ENCODE data around the gene MAPKAPK2.

MAPKAPK2 gene

DNA sequence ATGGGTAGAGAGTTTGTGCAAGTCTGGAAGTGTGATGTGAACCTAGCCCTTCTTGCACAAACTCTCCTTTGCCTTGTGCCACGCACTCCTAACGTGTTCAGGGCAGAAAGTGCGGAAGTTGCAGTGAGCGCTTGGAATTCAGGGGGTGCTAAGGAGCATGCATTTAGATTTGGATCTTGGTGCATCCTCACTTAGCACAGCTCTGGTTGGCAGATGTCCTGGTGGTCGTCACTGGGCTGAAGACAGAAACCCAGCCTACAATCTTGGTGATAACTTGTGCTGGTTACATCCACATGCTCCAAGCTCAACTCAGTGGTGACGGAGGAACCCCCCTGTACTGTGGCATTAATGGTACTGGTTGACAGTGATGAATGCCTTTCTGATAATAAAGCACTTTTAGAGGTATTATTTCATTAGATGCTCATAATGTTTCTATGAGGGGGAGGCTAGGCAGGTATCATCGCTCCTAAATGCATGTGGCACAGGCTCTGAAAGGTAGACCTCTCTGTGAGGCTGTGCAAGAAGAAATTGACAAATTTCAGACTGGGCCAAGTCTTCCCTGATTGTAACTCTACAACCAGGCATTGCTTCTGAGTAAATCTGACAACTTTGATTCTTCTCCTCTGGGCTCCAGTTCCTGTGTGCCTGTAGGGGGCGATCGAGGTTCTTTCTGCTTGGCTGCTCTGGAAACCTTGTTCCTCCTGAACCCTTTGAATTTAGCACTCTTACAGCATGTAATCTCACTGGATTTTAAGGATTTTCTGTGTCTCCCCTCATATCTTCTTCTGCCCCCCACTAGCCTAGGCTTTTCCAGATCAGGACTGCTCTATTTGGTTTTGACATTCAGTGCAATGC lies 40.6 kb downstream of the MAPKAPK2 start:
- H3K9me3 Mint-ChIP-seq (ENCODE audit: low read depth) = no peaks in the 10 kb centered on the region
- no peak overlapping the region for H3K4me3 Mint-ChIP-seq
- no peaks in the 10 kb centered on the region for H3K27me3 Mint-ChIP-seq
- H3K27ac Mint-ChIP-seq = no peak overlapping the region
- H3K4me1 Mint-ChIP-seq (ENCODE audit: low read depth) = peaks cover 42% of the 10 kb centered on the region
- peaks cover 2% of the 10 kb centered on the region for H3K36me3 Mint-ChIP-seq

DNA sequence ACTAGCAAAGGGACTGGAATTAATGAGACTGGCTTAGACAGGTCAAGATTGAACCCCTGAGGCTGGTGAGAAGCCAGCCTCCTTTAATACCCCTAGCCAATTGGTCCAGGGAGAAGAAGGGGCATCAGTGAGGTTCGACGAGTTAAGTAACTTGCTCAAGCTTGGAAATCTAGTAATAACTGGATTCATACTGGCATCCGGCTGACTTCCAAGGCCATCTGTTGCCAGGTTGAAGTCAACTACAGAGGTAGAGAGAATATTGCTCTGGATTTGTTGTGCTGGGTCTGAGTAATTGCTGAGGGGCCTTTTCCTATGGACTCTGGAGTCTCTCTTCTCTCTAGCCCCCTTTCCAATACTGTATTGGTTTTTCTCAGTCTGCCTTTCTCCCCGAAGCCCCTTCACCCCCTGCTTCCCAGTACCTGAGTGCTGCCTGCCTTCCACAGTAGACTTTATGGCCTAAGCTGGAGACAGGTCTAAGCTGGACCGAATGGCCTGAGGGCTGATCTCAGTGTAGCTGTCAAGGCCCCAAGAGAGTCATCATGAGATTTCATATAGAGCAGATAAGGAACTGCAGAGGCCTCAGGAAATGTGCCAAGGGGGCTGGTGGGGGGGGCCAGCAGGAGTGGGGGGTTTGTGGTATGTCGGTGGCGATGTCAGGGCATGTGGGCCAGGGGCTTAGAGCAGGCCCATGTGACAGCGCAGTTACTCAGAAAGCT lies 43.4 kb downstream of the MAPKAPK2 start:
- H3K9me3 Mint-ChIP-seq (ENCODE audit: low read depth) = no peaks in the 10 kb centered on the region
- H3K36me3 Mint-ChIP-seq = peaks cover 4% of the 10 kb centered on the region
- no peaks in the 10 kb centered on the region for H3K27me3 Mint-ChIP-seq

DNA sequence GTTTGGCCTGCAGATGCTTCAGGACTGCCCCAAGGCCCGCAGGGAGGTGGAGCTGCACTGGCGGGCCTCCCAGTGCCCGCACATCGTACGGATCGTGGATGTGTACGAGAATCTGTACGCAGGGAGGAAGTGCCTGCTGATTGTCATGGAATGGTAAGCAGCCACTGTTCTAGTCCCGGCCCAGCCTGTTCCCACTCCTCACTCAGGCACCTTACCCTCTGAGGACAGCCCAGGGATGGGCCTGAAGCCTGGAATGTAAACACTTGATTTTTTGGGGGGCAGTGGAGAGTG lies 43.9 kb downstream of the MAPKAPK2 start:
- Mint-ChIP-seq H3K4me1 (ENCODE audit: low read depth) (peaks cover 31% of the 10 kb centered on the region), H3K9me3 (ENCODE audit: low read depth) (no peaks in the 10 kb centered on the region), H3K4me3 (no peak overlapping the region), H3K27ac (no peak overlapping the region), H3K36me3 (peaks cover 4% of the 10 kb centered on the region), H3K27me3 (no peaks in the 10 kb centered on the region)

More for the DNA sequence above, 43.4 kb downstream of the MAPKAPK2 start:
- Mint-ChIP-seq H3K4me3 (no peak overlapping the region), H3K27ac (peak overlapping the region; percentile 41), H3K4me1 (ENCODE audit: low read depth) (peaks cover 33% of the 10 kb centered on the region)

- no peaks in the 10 kb centered on the region for H3K27me3 Mint-ChIP-seq
- H3K27ac Mint-ChIP-seq = no peak overlapping the region
- H3K36me3 Mint-ChIP-seq = peaks cover 4% of the 10 kb centered on the region
- peaks cover 30% of the 10 kb centered on the region for H3K4me1 Mint-ChIP-seq (ENCODE audit: low read depth)
- no peak overlapping the region for H3K4me3 Mint-ChIP-seq
- H3K9me3 Mint-ChIP-seq (ENCODE audit: low read depth) = no peaks in the 10 kb centered on the region
Measured at GRCh38 chr1:206729050-206729449, 44.3 kb downstream of the MAPKAPK2 start.

DNA sequence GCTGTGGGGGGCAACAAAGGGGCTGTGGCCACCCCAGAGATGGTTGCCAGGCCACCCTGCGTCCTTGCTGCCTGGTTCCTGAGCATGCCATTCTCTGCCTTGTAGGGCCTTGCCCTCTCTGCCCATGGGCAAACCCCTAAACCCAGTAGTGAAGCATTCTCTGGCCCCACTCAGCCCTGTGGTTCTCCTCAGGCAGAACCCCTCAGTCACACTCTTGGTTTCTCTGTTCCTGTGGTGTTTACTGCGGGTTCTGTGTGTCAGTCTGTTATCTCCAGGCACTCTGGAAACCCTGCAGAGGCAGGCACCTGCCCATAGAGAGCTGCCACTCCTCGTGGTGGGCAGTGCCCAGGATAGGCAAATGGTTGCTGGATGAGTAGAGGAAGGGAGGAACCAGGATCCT lies 44.8 kb downstream of the MAPKAPK2 start:
- Mint-ChIP-seq H3K27ac (no peak overlapping the region), H3K27me3 (no peaks in the 10 kb centered on the region), H3K36me3 (peaks cover 4% of the 10 kb centered on the region), H3K4me3 (no peak overlapping the region), H3K9me3 (ENCODE audit: low read depth) (no peaks in the 10 kb centered on the region), H3K4me1 (ENCODE audit: low read depth) (peaks cover 28% of the 10 kb centered on the region)

GRCh38 chr1:206732508-206732907 lies 47.8 kb downstream of the MAPKAPK2 start:
- Mint-ChIP-seq H3K27ac (peak overlapping the region; percentile 4), H3K36me3 (peaks cover 6% of the 10 kb centered on the region), H3K9me3 (ENCODE audit: low read depth) (no peaks in the 10 kb centered on the region), H3K4me3 (no peak overlapping the region), H3K27me3 (no peaks in the 10 kb centered on the region), H3K4me1 (ENCODE audit: low read depth) (peaks cover 33% of the 10 kb centered on the region)

DNA sequence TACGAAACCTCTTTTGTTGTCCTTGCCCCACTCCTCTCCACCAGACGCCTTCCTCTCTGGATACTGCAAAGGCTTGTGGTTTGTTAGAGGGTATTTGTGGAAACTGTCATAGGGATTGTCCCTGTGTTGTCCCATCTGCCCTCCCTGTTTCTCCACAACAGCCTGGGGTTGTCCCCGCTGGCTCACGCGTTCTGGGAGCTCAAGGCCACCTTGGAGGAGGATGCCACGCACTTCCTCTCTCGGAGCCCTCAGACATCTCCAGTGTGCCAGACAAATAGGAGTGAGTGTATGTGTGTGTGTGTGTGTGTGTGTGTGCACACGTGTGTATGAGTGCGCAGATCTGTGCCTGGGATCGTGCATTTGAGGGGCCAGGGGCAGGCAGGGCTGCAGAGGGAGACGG lies 48.3 kb downstream of the MAPKAPK2 start:
- H3K27ac Mint-ChIP-seq = peak overlapping the region; percentile 4

DNA sequence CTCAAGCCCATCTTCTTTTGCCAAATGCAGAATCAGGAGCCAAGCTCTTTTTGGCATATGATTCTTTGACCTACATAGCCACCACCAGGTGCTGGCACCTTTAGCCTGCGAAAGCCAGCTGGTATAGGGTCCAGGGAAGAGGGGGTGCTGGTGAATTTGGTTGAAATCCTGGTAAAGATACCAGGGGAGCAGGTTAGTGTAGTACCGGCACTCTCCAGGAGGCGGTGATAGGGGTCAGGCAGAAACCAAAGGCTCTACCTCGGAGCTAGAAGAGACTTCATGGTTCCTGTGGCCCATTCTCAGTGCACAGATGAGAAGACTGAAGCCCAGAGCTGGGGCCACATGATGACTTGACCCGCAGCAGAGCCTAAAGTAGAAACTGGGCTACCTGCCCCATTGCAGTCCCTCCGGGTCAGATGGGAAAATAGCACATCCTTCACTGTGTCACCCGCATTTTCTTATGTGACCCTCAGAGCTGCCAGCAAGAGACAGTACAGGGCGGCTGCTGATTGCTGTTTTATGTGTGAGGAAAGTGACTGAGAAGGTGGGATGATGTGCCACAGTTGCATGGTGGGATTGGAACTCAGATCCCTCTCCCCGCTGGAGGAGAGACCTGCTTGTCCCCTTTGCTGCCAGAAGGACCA lies 49.9 kb downstream of the MAPKAPK2 start:
- Mint-ChIP-seq H3K27me3 (no peaks in the 10 kb centered on the region), H3K4me3 (no peak overlapping the region), H3K36me3 (peaks cover 6% of the 10 kb centered on the region), H3K4me1 (ENCODE audit: low read depth) (peaks cover 53% of the 10 kb centered on the region), H3K9me3 (ENCODE audit: low read depth) (no peaks in the 10 kb centered on the region), H3K27ac (no peak overlapping the region)

More for the DNA sequence above, 48.3 kb downstream of the MAPKAPK2 start:
- Mint-ChIP-seq H3K4me1 (ENCODE audit: low read depth) (peaks cover 38% of the 10 kb centered on the region), H3K9me3 (ENCODE audit: low read depth) (no peaks in the 10 kb centered on the region), H3K36me3 (peaks cover 6% of the 10 kb centered on the region), H3K27me3 (no peaks in the 10 kb centered on the region), H3K4me3 (no peak overlapping the region)

- Mint-ChIP-seq H3K27ac (no peak overlapping the region), H3K4me1 (ENCODE audit: low read depth) (peaks cover 62% of the 10 kb centered on the region), H3K9me3 (ENCODE audit: low read depth) (no peaks in the 10 kb centered on the region), H3K27me3 (no peaks in the 10 kb centered on the region), H3K4me3 (no peak overlapping the region), H3K36me3 (peaks cover 4% of the 10 kb centered on the region)
Measured at GRCh38 chr1:206735553-206736031, 50.9 kb downstream of the MAPKAPK2 start.

DNA sequence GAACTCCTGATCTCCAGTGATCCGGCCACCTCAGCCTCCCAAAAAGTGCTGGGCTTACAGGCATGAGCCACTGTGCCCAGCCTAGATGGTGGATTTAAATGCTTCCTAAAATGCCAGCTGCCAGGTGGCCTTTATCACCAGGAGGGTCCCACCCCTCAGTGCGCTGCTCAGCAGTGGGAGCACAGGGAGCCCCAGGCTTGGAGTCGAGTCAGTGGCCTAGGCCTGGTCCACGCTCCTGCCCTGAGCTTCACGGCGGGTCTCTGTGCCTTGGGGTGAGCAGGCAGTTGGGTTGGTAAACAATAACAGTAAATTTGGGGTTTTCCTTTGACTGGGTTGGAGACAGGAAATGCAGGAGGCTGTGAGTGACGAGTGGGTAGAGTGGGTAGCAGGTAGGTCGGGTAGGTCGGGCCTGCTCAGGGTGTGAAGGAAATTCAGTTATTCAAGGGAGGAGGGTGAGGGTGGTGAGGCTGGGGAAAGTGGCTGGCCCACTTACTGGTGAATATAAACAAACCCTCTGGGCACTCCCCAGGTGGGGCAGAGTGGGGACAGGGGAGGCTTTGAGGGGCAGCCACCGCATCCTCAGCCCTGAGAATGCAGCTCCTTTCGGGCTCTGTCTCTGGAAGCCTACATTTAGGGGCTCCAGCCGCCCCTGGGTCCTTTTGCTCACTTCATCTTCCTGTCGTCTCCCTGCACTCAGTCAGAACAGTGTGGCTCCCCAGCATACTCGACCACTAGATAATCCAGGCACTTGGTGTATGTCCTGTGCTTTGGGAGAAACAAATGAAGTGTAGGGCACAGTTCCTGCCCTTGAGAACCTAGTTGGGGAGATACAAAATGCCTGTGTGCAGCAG lies 52.4 kb downstream of the MAPKAPK2 start:
- peaks cover 4% of the 10 kb centered on the region for H3K36me3 Mint-ChIP-seq
- peak overlapping the region; percentile 82 for H3K27ac Mint-ChIP-seq
- no peaks in the 10 kb centered on the region for H3K27me3 Mint-ChIP-seq
- peak overlapping the region; percentile 49 for H3K4me3 Mint-ChIP-seq
- peaks cover 70% of the 10 kb centered on the region for H3K4me1 Mint-ChIP-seq (ENCODE audit: low read depth)
- H3K9me3 Mint-ChIP-seq (ENCODE audit: low read depth) = no peaks in the 10 kb centered on the region

DNA sequence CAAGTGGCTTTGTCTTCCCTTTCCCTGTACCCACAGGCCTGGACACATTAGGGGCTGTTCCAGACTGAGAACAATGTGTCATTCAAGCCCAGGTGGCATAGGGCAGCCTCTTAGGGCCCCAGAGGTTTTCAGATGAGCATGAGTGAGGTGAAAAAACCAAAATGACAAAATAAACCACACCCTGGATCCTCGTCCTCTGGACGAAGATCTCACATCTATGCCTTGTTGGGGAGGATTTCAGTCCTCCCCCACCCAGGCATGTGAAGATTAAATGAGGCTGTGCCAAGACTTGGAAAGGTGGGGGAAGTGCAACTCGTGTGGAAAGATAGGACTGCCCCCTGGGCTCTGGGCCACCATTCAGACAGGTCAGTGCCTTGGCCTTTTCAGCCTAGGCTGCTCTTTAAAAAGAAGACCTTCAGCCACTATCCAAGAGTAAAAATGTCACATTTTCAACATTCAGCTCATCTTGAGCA lies 53.1 kb downstream of the MAPKAPK2 start:
- no peaks in the 10 kb centered on the region for H3K9me3 Mint-ChIP-seq (ENCODE audit: low read depth)
- H3K4me1 Mint-ChIP-seq (ENCODE audit: low read depth) = peaks cover 77% of the 10 kb centered on the region
- peak overlapping the region; percentile 82 for H3K27ac Mint-ChIP-seq
- peak overlapping the region; percentile 59 for H3K4me3 Mint-ChIP-seq
- H3K27me3 Mint-ChIP-seq = no peaks in the 10 kb centered on the region
- peaks cover 2% of the 10 kb centered on the region for H3K36me3 Mint-ChIP-seq

DNA sequence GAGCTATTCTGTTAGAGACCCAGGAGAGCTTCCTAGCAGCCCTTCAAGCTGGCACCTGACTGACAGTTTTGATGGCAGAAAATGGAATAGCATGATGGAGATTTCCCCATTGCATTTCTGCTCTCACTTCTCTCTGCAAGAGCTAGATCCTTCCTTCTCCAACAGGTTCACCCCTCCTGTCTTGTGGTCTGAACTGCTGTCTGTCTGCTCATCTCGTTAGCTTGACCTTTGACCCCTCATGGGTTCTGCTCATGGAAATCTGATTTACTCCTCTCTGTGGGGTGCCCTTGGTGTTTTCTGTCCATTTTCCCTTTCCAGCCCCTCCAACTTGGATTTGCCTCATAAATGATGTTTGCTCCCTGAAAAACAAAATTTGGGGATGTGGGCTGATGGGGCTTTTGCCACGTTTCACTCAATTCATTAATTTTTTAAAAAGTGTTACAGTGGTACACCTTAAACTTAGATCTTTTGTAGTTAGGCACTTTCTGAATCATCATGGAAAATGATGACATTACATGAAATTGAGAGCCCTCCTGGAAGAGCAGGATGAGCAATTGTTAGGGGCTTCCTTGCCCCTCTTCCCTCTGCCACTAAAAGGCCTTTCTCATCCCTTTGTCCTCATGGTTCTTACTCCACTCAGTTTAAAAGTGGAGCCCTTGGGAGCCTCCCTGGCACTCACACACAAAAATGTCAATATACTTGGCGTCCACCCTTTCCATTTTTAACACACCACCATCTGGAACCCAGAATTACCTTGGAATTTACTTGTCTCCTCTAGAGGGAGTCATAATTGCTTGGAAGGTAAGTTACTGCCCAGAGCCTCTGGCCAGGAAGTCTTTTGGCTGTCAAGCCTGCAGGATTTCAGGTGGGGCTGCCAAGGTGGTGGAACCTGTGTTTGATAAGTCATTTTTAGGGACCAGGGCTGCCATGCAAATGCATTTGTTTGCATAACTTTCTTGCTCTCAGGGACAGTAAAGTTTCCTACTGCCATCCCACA lies 54.0 kb downstream of the MAPKAPK2 start:
- Mint-ChIP-seq H3K27ac (peak overlapping the region; percentile 90), H3K4me3 (peak overlapping the region; percentile 59), H3K27me3 (no peaks in the 10 kb centered on the region), H3K9me3 (ENCODE audit: low read depth) (no peaks in the 10 kb centered on the region), H3K4me1 (ENCODE audit: low read depth) (peaks cover 84% of the 10 kb centered on the region), H3K36me3 (peaks cover 2% of the 10 kb centered on the region)

DNA sequence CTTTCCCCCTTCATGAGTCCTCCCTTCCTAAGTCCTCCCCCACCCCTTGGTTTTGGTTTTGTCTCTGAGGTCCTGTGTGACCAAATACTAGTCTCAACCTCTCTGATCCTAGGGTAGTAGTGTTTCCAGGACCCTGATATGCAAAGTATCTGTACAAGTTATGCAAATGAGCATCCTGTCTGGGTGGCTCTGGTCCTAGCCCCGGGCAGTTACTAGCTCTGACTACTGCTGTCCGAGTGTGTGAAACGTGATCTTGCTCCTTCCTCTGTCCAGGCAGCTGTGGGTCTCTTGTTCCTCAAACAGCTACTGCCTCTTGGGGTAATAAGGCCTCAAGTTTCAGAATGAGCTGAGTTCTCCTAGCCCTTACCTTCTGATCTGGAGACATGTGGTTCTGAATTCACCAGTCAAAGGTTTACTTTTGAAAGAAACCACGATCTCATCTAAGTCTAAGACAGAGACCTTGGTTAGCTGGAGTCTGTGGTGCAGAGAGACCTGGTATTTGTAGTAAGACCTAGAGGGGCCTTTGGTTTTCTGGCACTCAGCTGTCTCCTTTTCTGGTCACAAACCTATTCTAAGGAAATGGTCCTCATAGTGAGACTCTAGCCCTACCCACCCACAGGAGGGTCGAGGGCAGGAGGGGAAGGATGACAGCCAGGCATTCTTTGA lies 54.8 kb downstream of the MAPKAPK2 start:
- peaks cover 85% of the 10 kb centered on the region for H3K4me1 Mint-ChIP-seq (ENCODE audit: low read depth)
- peak overlapping the region; percentile 90 for H3K27ac Mint-ChIP-seq
- H3K9me3 Mint-ChIP-seq (ENCODE audit: low read depth) = no peaks in the 10 kb centered on the region
- H3K4me3 Mint-ChIP-seq = peak overlapping the region; percentile 65
- no peaks in the 10 kb centered on the region for H3K27me3 Mint-ChIP-seq
- H3K36me3 Mint-ChIP-seq = peaks cover 2% of the 10 kb centered on the region

Measured in activated naive CD8-positive, alpha-beta T cell (primary cell).